IPS-18c (cell line): ENCODE measurements around the gene UVRAG.

Experiments
- H3K4me3 ChIP-seq: 2 replicates; pipeline ENCODE4 v1.7.0; 2013; ENCODE audit warnings: low read depth, mild to moderate bottlenecking, low read length, moderate library complexity; ENCODE audit not compliant: insufficient read depth
- H3K9me3 ChIP-seq: one replicate; pipeline ENCODE4 v1.6.1; 2013; ENCODE audit warnings: mild to moderate bottlenecking, low read length, moderate library complexity; ENCODE audit not compliant: control insufficient read depth, insufficient read depth

UVRAG gene

GRCh38 chr11:76103460-76103859 is 288.4 kb downstream of the UVRAG start:
- no peaks in the 10 kb centered on the region for H3K9me3 ChIP-seq
- no peak overlapping the region for H3K4me3 ChIP-seq

GRCh38 chr11:76104285-76104684 is 289.3 kb downstream of the UVRAG start:
- Histone ChIP-seq H3K4me3 (no peak overlapping the region), H3K9me3 (no peaks in the 10 kb centered on the region)

DNA sequence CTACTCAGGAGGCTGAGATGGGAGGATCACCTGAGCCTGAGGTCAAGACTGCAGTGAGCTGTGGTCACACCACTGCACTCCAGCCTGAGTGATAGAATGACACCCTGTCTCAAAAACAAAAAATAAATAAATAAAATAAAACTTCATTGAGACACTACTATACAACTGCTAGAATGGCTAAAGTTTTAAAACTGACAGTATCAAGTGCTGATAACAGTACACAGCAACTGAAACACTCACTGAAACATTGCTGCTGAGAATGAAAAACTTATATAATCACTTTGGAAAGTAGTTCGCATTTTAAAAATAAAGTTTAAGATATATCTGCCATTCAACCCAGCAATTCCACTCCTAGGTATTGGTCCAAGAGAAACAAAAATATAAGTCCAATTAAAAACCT is 290.6 kb downstream of the UVRAG start:
- H3K9me3 ChIP-seq, result no peaks in the 10 kb centered on the region
- H3K4me3 ChIP-seq, result no peak overlapping the region

- Histone ChIP-seq H3K9me3 (no peaks in the 10 kb centered on the region), H3K4me3 (no peak overlapping the region)
Measured at GRCh38 chr11:76107971-76108370, 293.0 kb downstream of the UVRAG start.

DNA sequence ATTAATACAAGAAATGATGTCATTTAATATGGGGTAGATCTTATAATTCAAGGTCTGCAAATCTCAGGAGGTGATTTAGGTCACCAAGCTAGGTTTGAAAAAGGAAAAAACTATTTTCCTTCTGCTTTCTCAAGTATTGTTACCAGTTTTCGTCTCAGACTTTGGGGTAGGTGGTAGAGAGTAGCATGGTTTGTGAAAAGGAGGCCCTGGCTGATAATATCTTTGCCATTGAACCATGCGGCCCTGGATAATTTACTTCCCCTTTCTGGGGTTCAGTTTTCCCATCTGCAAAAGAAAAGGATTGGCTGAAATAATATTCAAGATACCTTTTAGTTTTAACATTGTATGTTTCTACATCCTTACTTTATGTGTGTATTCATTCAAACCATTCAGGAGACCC is 299.2 kb downstream of the UVRAG start:
- H3K4me3 ChIP-seq, result no peak overlapping the region
- no peaks in the 10 kb centered on the region for H3K9me3 ChIP-seq

- Histone ChIP-seq H3K9me3 (no peaks in the 10 kb centered on the region), H3K4me3 (no peak overlapping the region)
Measured at GRCh38 chr11:76115555-76115954, 300.5 kb downstream of the UVRAG start.

- no peak overlapping the region for H3K4me3 ChIP-seq
- no peaks in the 10 kb centered on the region for H3K9me3 ChIP-seq
Measured at GRCh38 chr11:76119032-76119431, 304.0 kb downstream of the UVRAG start.

- H3K9me3 ChIP-seq, result no peaks in the 10 kb centered on the region
Measured at GRCh38 chr11:76119779-76120178, 304.8 kb downstream of the UVRAG start.

GRCh38 chr11:76120513-76121101 is 305.6 kb downstream of the UVRAG start:
- no peaks in the 10 kb centered on the region for H3K9me3 ChIP-seq
- no peak overlapping the region for H3K4me3 ChIP-seq

More at GRCh38 chr11:76119779-76120178, 304.8 kb downstream of the UVRAG start:
- no peak overlapping the region for H3K4me3 ChIP-seq

- no peaks in the 10 kb centered on the region for H3K9me3 ChIP-seq
- no peak overlapping the region for H3K4me3 ChIP-seq
Measured at GRCh38 chr11:76123248-76123647, 308.2 kb downstream of the UVRAG start.

DNA sequence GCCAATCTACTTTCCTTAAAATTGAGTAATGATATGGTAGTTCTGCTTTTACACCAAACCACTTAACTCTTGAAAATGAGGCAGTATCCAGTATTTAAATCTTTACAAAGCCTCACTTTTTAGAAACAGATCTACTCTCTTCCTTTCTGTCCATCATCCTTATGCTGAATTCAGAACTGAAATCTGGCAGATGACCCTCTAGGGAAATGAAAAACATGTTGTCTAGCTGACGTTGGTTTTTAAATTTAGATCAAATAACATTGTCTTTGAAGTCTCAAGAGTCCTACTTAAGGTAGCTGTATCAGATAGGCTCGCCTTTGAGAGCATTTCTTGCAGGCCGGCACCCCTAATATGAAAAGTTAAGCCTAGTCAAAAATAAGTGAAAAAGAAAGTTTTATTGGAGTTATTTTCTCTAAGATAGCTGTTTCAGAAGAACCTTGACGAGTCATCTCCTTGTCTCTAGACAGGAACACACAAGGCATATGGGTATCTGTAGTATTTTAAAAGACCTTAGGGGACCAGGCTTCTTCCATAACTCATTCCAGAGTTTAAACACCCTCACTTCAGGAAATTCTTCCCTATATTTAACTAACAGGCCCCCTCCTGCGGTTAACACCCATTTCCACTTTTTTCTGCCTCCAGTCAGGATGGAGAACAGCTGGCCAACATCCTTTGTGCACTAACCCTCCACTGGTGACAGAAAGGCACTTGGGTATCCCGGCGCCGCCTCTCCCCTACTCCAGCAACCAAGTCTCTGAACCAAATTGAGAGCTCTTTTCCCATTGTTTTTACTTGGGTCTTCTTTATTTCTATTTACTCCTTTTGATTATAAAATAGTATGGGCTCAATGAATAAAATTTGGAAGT is 310.1 kb downstream of the UVRAG start:
- Histone ChIP-seq H3K4me3 (no peak overlapping the region), H3K9me3 (no peaks in the 10 kb centered on the region)

DNA sequence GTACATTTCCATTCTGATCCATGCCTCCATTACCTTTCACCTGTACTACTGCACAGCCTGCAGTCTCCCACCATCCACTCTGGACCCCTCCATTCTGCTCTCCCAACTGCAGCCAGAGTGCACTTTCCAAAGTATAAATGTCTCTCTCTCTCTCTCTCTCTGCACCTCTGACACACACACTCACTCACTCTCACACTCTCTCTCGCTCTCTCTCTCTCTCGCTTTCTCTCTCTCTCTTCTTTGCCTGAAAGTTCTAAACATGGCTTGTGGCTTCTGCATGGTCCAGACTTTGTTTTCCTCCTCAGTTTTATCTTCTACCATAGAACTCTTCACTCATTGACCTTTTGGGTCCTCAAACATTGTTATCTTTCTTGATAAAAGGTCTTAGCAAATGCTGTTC is 314.7 kb downstream of the UVRAG start:
- Histone ChIP-seq H3K4me3 (no peak overlapping the region), H3K9me3 (no peaks in the 10 kb centered on the region)

DNA sequence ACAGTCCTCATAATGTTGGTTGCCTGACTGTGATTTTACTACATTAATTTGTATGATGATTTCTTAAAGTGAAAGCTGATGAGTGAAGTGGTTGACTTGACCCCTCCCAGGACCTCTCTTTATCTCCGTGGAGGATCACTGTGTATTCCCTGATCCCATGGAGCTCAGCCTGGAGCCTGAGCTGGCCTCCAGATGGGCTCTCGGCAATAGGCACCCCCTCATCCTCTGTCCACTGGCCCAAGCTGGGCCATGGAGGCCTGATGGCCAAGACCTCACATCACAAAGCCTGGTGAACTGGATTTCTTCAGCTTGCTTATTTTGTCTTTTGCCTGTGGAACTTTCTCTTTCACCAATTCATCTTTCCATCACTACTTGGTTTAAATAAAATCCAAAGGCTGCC is 316.1 kb downstream of the UVRAG start:
- no peak overlapping the region for H3K4me3 ChIP-seq

GRCh38 chr11:76131671-76132631 is 316.9 kb downstream of the UVRAG start:
- H3K9me3 ChIP-seq, result no peaks in the 10 kb centered on the region
- H3K4me3 ChIP-seq, result no peak overlapping the region

More for the DNA sequence above, 316.1 kb downstream of the UVRAG start:
- no peaks in the 10 kb centered on the region for H3K9me3 ChIP-seq

- no peaks in the 10 kb centered on the region for H3K9me3 ChIP-seq
- H3K4me3 ChIP-seq, result no peak overlapping the region
Measured at GRCh38 chr11:76134239-76134638, 319.2 kb downstream of the UVRAG start.

DNA sequence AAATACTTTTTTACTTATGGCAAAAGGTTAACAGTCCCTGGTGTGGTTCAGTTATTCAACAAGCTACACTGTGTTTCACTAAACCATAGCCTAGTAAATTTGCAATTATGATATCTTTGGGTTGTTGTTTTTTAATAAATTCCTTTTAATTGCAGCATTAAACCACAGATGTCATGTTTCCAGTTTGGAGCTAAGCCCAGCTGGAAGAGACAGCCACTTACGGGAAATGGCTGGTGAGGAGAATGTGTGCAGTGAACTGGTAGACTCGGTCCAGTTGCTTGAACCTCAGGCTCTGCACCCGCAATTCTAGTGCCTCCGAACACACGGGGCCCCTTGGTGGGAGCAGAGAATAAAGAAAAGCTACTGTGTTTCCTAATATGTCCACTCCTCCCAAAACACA is 320.5 kb downstream of the UVRAG start:
- no peaks in the 10 kb centered on the region for H3K9me3 ChIP-seq
- no peak overlapping the region for H3K4me3 ChIP-seq

- H3K4me3 ChIP-seq, result no peak overlapping the region
- H3K9me3 ChIP-seq, result peaks cover 2% of the 10 kb centered on the region
Measured at GRCh38 chr11:76139314-76139713, 324.3 kb downstream of the UVRAG start.
